Mesenchymal stem cell (in vitro differentiated cells and primary cell): ENCODE measurements around the gene INVS.

Experiments used
- DNase-seq: peaks from one replicate; pipeline ENCODE4 v3.0.0-alpha.2; 2013
- H2AFZ ChIP-seq: one replicate; pipeline ENCODE4 v1.6.1; 2013; ENCODE audit warnings: low read depth, mild to moderate bottlenecking, control low read depth, inconsistent platforms, low read length, moderate library complexity
- H2AK5ac ChIP-seq: 2 replicates; pipeline ENCODE4 v1.6.1; 2013; ENCODE audit warnings: low read length, moderate library complexity, mild to moderate bottlenecking, inconsistent platforms; ENCODE audit not compliant: severe bottlenecking
- H2BK120ac ChIP-seq: one replicate; pipeline ENCODE4 v1.6.1; 2013; ENCODE audit warnings: low read depth, mild to moderate bottlenecking, inconsistent platforms, low read length, moderate library complexity
- H2BK12ac ChIP-seq, 2 experiments: one replicate each; pipeline ENCODE4 v1.6.1; 2013; ENCODE audit warnings: inconsistent platforms in 2 of 2, low read length in 2 of 2, mild to moderate bottlenecking in 2 of 2, moderate library complexity in 2 of 2, control low read depth in 1 of 2
- H2BK15ac ChIP-seq: one replicate; pipeline ENCODE4 v1.6.1; 2013; ENCODE audit warnings: mild to moderate bottlenecking, low read depth, inconsistent platforms; ENCODE audit not compliant: poor library complexity, severe bottlenecking
- H2BK5ac ChIP-seq: 2 replicates; pipeline ENCODE4 v1.6.1; 2013; ENCODE audit warnings: low read depth, mild to moderate bottlenecking, low read length, control low read depth, inconsistent platforms; ENCODE audit not compliant: poor library complexity, severe bottlenecking
- H3K14ac ChIP-seq, 2 experiments: one replicate each; pipeline ENCODE4 v1.6.1; 2013; ENCODE audit warnings: inconsistent platforms in 2 of 2, low read length in 2 of 2, control low read depth in 1 of 2, mild to moderate bottlenecking in 1 of 2, moderate library complexity in 1 of 2
- H3K18ac ChIP-seq, 2 experiments: one replicate each; pipeline ENCODE4 v1.6.1; 2013; ENCODE audit warnings: inconsistent platforms in 2 of 2, low read length in 2 of 2, control low read depth in 1 of 2, low read depth in 1 of 2, mild to moderate bottlenecking in 1 of 2
- H3K23ac ChIP-seq, 2 experiments: one replicate each; pipeline ENCODE4 v1.6.1; 2013; ENCODE audit warnings: inconsistent platforms in 2 of 2, low read length in 2 of 2, mild to moderate bottlenecking in 2 of 2, moderate library complexity in 2 of 2, control low read depth in 1 of 2
- H3K27ac ChIP-seq: 2 replicates; pipeline ENCODE4 v1.5.1; 2013; ENCODE audit warnings: mild to moderate bottlenecking, moderate library complexity, low read length, control low read depth, inconsistent platforms; ENCODE audit not compliant: poor library complexity, severe bottlenecking
- H3K27me3 ChIP-seq, 2 experiments: 2 replicates each; pipeline versions ENCODE4 v1.6.1 to v1.7.0; 2013; ENCODE audit warnings: low read length in 2 of 2, mild to moderate bottlenecking in 2 of 2, moderate library complexity in 2 of 2, control low read depth in 1 of 2, inconsistent platforms in 1 of 2; ENCODE audit not compliant: control insufficient read depth in 1 of 2, insufficient read depth in 1 of 2
- H3K36me3 ChIP-seq, 2 experiments: 2 replicates each; pipeline versions ENCODE4 v1.6.1 to v1.7.0; 2013; ENCODE audit warnings: low read length in 2 of 2, control low read depth in 1 of 2, inconsistent platforms in 1 of 2, low read depth in 1 of 2, mild to moderate bottlenecking in 1 of 2; ENCODE audit not compliant: insufficient read depth in 2 of 2, control insufficient read depth in 1 of 2
- H3K4ac ChIP-seq, 2 experiments: one replicate each; pipeline ENCODE4 v1.6.1; 2013; ENCODE audit warnings: inconsistent platforms in 2 of 2, low read length in 2 of 2, mild to moderate bottlenecking in 2 of 2, moderate library complexity in 2 of 2, control low read depth in 1 of 2, low read depth in 1 of 2
- H3K4me1 ChIP-seq: 2 replicates; pipeline ENCODE4 v1.6.1; 2013; ENCODE audit warnings: low read depth, low read length, control low read depth; ENCODE audit not compliant: control insufficient read depth, insufficient read depth
- H3K4me2 ChIP-seq: 2 replicates; pipeline ENCODE4 v1.6.1; 2013; ENCODE audit warnings: low read length, mild to moderate bottlenecking, inconsistent platforms; ENCODE audit not compliant: poor library complexity, severe bottlenecking
- H3K4me3 ChIP-seq, 2 experiments: 2 replicates each; pipeline versions ENCODE4 v1.5.1 to v1.7.0; 2013; ENCODE audit warnings: low read length in 2 of 2, mild to moderate bottlenecking in 2 of 2, control low read depth in 1 of 2, low read depth in 1 of 2; ENCODE audit not compliant: insufficient read depth in 1 of 2
- H3K79me1 ChIP-seq: replicated peaks from 2 replicates; pipeline ENCODE4 v1.6.1; 2013; ENCODE audit warnings: mild to moderate bottlenecking, control low read depth, low read length, inconsistent platforms; ENCODE audit not compliant: poor library complexity, severe bottlenecking
- H3K9ac ChIP-seq: 2 replicates; pipeline ENCODE4 v1.7.0; 2013; ENCODE audit warnings: mild to moderate bottlenecking, low read length, moderate library complexity
- H3K9me3 ChIP-seq: 2 replicates; pipeline ENCODE4 v1.7.0; 2013; ENCODE audit warnings: mild to moderate bottlenecking, low read length; ENCODE audit not compliant: control insufficient read depth
- H4K8ac ChIP-seq: one replicate; pipeline ENCODE4 v1.6.1; 2013; ENCODE audit warnings: inconsistent platforms, mild to moderate bottlenecking, low read length, moderate library complexity
- H4K91ac ChIP-seq: one replicate; pipeline ENCODE4 v1.6.1; 2013; ENCODE audit warnings: mild to moderate bottlenecking, low read length, inconsistent platforms
- WGBS: methylation state at CpG from one replicate; pipeline ENCODE4 v1.1.7; 2013; ENCODE audit warnings: mixed read lengths; 5-methylcytosine and 5-hydroxymethylcytosine counted together

Gene INVS

GRCh38 chr9:100308965-100309564, 210.0 kb downstream of the INVS start:
- Histone ChIP-seq H2BK12ac (no peak overlapping the region), H3K4me3 (no peak overlapping the region), H2AFZ (no peak overlapping the region), H3K9ac (no peak overlapping the region), H2BK15ac (no peak overlapping the region), H2AK5ac (no peak overlapping the region), H4K8ac (no peak overlapping the region), H3K9me3 (peaks cover 7% of the 10 kb centered on the region), H3K4me2 (no peak overlapping the region), H4K91ac (no peak overlapping the region), H3K23ac (no peak overlapping the region), H2BK120ac (no peak overlapping the region), H3K36me3 (peaks cover 12 to 93% of the 10 kb centered on the region in 2 experiments), H3K27me3 (no peaks in the 10 kb centered on the region), H3K4ac (no peak overlapping the region), H3K14ac (no peak overlapping the region), H3K27ac (peak overlapping the region; percentile 10), H2BK5ac (no peak overlapping the region), H3K18ac (no peak overlapping the region), H3K4me1 (peaks cover 2% of the 10 kb centered on the region), H3K79me1 (peaks cover 19% of the 10 kb centered on the region)
- no peak for DNase-seq
- WGBS, result 100% methylated on average over 1 of the region's 1 CpG

- Histone ChIP-seq H4K91ac (no peak overlapping the region), H3K18ac (no peak overlapping the region), H3K4me3 (no peak overlapping the region), H2AK5ac (no peak overlapping the region), H3K79me1 (peaks cover 19% of the 10 kb centered on the region), H3K4me1 (peaks cover 2% of the 10 kb centered on the region), H3K27me3 (no peaks in the 10 kb centered on the region), H3K23ac (no peak overlapping the region), H2AFZ (no peak overlapping the region), H2BK12ac (no peak overlapping the region), H4K8ac (no peak overlapping the region), H3K9me3 (peaks cover 16% of the 10 kb centered on the region), H3K4ac (no peak overlapping the region), H2BK5ac (no peak overlapping the region), H3K14ac (no peak overlapping the region), H3K9ac (no peak overlapping the region), H3K36me3 (peaks cover 10 to 92% of the 10 kb centered on the region in 2 experiments), H3K27ac (peak overlapping the region; percentile 72), H2BK15ac (no peak overlapping the region), H3K4me2 (no peak overlapping the region), H2BK120ac (no peak overlapping the region)
- WGBS, result 96% methylated on average over 1 of the region's 2 CpGs
- DNase-seq, result no peak
Observed at GRCh38 chr9:100309992-100310391, 210.9 kb downstream of the INVS start.

- H3K9me3 ChIP-seq, result peaks cover 30% of the 10 kb centered on the region
- H2BK15ac ChIP-seq, result no peak overlapping the region
- H3K4me3 ChIP-seq, result no peak overlapping the region
- H3K79me1 ChIP-seq, result peaks cover 18% of the 10 kb centered on the region
- no peaks in the 10 kb centered on the region for H3K4me1 ChIP-seq
- no peak overlapping the region for H4K91ac ChIP-seq
- no peak overlapping the region for H2BK5ac ChIP-seq
- H3K23ac ChIP-seq, result no peak overlapping the region
- H3K14ac ChIP-seq, result no peak overlapping the region
- H2AK5ac ChIP-seq, result no peak overlapping the region
- H3K27me3 ChIP-seq, result no peaks in the 10 kb centered on the region
- no peak overlapping the region for H2AFZ ChIP-seq
- H3K4ac ChIP-seq, result no peak overlapping the region
- H2BK12ac ChIP-seq, result no peak overlapping the region
- H3K18ac ChIP-seq, result no peak overlapping the region
- H3K9ac ChIP-seq, result no peak overlapping the region
- no peak overlapping the region for H4K8ac ChIP-seq
- no peak overlapping the region for H3K27ac ChIP-seq
- no peak overlapping the region for H3K4me2 ChIP-seq
- 96% methylated on average over 3 of the region's 4 CpGs for WGBS
- no peak overlapping the region for H2BK120ac ChIP-seq
- DNase-seq, result no peak
- peaks cover 10 to 79% of the 10 kb centered on the region in 2 experiments for H3K36me3 ChIP-seq
Observed at GRCh38 chr9:100315561-100315960, 216.5 kb downstream of the INVS start.

GRCh38 chr9:100317706-100318105, 218.7 kb downstream of the INVS start:
- Histone ChIP-seq H3K4ac (no peak overlapping the region), H3K23ac (no peak overlapping the region), H3K4me3 (no peak overlapping the region), H3K4me2 (no peak overlapping the region), H3K9ac (no peak overlapping the region), H3K79me1 (peaks cover 8% of the 10 kb centered on the region), H3K9me3 (peaks cover 23% of the 10 kb centered on the region), H4K91ac (no peak overlapping the region), H2AFZ (no peak overlapping the region), H4K8ac (no peak overlapping the region), H3K36me3 (peaks cover 4 to 76% of the 10 kb centered on the region in 2 experiments), H2BK120ac (no peak overlapping the region), H3K27me3 (no peaks in the 10 kb centered on the region), H3K4me1 (no peaks in the 10 kb centered on the region), H3K18ac (no peak overlapping the region), H2BK15ac (no peak overlapping the region), H3K27ac (no peak overlapping the region), H2BK5ac (no peak overlapping the region), H3K14ac (no peak overlapping the region), H2AK5ac (no peak overlapping the region), H2BK12ac (no peak overlapping the region)
- no peak for DNase-seq
- WGBS, result no CpG with 5 or more reads among the region's 1 CpG
